Activated CD4-positive, alpha-beta T cell treated with anti-CD3 and anti-CD28 coated beads, Interleukin-2, amount 50 U/mL, for 16 hours (primary cell): ENCODE data around the gene EOGT.

Experiments
- DNase-seq: peaks from one replicate; pipeline ENCODE4 v3.0.0-alpha.2; 2020

Gene EOGT

GRCh38 chr3:69008980-69009379 lies 4.5 kb downstream of the EOGT start:
- DNase-seq: no peak

DNA sequence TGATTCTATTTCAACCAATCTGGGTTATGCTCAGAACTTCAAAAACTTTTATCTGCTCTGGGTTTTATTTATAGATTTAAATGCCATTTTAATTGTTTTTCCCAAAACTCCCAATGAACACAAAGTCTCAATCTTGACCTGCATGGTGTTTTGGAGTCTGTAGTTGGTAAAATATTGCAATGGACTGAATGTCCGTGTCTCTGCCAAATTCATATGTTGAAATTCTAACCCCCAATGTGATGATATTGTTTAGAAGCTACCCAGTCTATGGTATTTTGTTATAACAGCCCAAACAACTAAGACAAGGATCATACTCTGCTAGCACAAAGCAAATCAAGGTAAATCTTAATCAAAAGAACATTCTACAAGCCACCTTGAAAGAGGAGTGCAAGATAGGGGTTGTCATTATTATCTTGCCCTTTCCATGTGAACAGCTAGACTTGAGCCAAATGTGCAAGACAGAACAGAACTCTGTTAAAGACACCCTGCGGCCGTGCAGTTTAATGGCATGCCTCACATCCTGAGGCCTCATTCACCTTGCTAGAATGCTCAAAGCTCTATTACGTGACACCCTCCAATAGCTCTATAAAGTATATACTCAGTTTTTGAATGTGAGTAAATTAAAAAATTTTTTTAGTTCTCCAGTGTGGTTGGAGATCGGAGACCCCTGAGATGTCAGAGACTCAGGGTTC lies 7.5 kb downstream of the EOGT start:
- no peak for DNase-seq

DNA sequence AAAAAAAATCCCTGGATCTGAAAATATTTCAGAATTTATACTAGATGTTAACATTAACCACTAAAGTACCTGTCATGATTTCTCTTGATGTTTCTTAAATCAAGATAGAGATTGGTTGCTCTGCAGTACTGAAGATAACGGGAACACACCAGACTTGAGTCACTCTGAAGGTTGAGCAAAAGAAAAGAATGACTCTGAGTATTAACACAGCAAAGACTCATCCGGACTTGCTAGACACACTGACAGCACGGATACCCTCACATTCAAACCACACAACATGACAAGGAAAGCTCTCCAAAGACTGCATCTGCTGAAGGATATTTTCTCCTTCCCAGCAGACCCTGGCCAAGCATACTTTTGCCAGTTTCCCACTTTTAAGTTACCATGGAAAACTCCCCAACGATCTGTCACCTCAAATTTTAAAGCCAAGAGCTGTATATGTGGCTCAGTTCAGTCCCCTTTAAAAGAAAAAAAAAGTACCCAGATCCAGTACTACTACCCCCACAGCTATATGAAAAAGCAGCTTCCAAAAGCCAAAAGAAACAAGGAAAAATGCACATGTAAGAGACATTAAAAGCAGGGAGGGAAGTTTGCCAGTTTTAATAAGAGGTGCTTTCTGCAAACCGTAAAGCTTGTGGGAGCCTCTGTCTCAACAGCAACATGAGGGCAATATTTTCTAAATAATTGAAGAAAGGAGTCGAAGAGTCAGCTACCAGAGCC lies 8.3 kb downstream of the EOGT start:
- DNase-seq: no peak

- DNase-seq: no peak
These were observed 9.3 kb downstream of the EOGT start for GRCh38 chr3:69004138-69004537.

DNA sequence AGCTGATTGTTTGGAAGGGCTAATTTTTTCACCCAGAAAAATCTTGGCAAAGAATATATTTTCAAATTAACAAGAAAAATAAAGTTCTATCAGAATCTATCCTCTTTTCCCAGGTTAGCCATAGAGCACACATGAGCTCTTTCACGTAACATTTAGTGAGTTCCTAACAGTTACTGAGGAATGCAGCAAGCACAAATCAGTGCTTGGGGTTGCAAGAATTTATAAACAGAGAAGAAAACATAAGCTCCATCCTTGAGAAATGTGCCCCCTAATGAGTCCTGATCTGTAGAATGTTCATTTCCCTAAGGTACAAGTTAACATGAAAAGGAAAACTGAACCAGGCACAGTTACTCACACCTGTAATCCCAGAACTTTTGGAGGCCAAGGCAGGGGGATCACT lies 13.9 kb downstream of the EOGT start:
- no peak for DNase-seq

DNA sequence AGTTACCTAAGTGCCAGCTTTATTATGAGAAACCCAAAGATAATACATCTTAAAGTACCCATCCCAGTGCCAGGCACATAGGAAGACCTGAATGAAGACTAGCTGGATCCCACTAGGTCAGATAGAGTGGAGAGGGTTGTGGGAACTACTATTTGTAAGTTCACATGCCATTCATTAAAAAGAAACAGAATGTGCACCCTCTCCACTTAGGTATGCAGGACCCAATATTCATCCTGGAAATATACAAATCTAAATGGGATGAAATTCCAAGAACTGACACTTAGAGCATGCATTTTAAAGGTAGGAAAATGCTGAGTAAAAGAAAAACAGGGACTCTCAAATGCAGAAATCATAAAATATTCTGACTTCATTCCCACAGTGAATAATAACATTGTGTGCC lies 14.3 kb downstream of the EOGT start:
- no peak for DNase-seq

- peak; percentile 73 for DNase-seq
These were observed 15.6 kb downstream of the EOGT start for GRCh38 chr3:68997887-68998286.

GRCh38 chr3:68996356-68996995 lies 17.0 kb downstream of the EOGT start:
- DNase-seq: no peak

GRCh38 chr3:68988740-68989139 lies 24.7 kb downstream of the EOGT start:
- no peak for DNase-seq

- DNase-seq: no peak
These were observed 26.2 kb downstream of the EOGT start for GRCh38 chr3:68987322-68987721.

GRCh38 chr3:68986496-68987208 lies 26.8 kb downstream of the EOGT start:
- peak; percentile 40 for DNase-seq

DNA sequence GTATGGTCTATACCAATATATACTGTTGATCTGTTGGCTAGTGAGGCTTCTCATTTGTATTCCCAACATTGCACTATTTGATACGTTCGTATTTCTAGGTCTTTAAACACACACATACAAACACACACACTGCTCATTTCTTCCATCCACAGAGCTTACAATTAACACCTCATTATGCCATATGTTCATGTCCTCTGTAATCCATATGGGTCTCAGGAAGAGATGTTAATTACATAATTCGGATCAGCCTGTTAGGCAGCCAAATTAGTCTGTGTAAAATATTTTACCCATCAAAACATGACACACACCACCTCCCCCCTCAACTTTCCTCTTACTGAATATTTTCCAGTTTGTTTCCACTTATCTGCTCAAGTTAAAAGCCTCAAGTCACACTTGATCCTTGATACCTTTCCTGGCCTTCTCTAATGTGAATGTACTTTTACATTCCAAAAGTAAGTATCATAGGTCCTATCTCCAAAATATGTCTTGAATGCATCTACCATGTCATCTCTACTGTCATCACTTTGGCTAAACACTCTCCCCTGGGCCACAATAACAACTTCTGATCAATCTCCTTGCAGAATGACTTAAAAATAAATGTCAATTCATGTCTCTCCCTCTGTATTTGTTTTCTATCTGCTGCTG lies 28.2 kb downstream of the EOGT start:
- no peak for DNase-seq

- DNase-seq: no peak
These were observed 29.4 kb downstream of the EOGT start for GRCh38 chr3:68984011-68984530.

DNA sequence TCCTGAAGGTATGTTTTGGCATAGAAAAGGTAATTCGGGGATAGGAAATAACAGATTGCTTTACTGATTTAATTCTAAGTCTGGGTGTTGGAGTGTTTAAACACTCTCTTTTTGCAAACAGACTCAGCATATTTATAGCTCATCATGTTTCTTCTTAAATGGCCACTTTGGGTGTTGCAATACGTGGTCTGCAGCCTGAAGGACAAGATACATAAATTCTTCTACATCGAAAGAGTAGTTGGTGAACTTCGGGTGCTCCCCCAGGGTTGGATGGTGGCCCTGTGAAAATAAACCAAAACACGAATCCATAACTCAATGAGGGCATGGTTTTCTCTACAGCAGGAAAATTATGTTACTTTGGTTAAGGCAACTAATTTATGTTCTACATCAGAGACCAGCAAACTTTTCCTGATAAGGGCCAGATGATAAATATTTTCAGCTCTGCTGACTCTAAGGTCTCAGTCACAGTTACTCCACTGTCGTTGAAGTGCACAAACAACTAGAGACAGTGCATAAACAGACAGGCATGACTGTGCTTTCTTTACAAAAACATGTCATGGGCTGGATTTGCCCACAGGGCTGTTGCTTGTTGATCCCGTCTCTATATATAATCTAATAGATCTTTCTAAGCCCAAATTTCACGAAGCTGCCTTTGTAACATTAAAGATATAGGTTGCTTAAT lies 35.9 kb downstream of the EOGT start:
- DNase-seq: no peak

GRCh38 chr3:68974711-68975110 lies 38.8 kb downstream of the EOGT start:
- no peak for DNase-seq

GRCh38 chr3:68973639-68974038 lies 39.8 kb downstream of the EOGT start:
- DNase-seq: no peak

- peak; percentile 48 for DNase-seq
These were observed 41.0 kb downstream of the EOGT start for GRCh38 chr3:68972358-68972979.

DNA sequence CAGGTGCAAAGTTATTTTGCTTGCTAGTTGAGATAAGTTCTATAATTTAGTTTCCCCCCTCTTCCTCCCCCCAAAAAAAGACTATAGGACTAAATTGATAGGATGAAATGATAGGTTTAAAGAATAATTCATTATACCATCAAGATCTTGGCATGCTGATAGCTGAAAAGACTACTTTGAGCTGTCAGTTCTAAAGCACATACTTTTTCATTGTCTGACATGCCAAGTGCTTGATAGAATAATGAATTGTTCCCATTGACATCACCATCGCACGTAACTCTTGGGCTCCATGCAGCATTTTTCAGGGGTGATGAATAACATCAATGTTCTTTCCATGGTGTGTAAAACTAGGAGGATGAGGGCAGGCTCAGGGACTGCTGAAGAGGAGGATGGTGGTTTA lies 48.8 kb downstream of the EOGT start:
- no peak for DNase-seq

DNA sequence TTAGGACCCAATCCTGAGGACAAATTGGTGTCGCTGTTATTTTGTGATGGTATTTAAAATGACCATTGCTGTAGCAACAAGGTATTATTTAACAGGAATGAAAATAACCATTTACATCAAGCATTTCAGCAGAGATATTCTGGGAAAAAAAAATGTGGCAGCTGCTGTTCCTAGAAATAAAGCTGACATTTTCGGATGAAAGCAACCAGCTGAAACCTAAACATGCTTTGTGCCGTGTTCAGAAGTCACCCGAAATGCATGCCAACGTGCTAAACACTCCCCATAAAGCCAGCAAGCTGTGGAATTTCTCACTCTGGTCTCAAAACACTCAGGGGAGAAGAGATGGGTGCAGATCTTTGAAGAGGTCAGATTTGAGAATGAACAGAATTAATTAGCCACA lies 49.6 kb downstream of the EOGT start:
- DNase-seq: no peak

DNA sequence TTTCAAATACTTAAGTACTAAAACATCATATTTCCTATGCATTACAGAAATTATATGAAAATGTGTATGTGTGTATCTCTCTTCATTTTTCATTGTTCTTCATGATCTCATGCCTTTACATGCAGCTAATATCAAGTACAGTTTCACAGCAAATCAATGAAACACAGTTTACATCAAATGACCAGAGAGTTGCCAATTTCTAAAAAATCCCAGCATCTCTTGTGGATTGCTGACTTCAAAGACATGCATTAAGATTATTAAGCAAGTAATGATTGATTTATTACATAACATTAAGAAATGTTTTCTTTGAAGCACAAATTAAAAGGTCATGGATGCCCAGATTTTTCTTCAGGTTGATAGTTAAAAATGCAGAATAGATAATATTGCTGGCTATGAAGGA lies 50.1 kb downstream of the EOGT start:
- no peak for DNase-seq

DNA sequence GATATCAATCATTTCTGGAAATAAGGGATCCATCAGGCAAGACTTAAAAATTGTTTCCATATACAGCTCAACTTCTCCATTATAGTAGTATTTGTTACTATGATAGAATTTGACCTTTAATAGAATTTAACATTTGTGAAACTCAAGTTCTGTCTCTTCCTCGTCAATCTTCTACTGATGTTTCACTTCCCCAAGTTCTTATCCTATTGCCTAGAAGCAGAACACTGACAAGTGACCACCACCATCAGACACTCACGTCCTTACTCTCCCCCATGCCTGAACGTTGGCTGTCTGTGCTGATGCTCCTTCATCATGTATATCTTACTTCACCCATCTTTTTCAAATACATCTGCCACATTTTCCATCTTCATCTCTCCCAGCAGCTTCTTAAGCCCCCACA lies 54.6 kb downstream of the EOGT start:
- DNase-seq: no peak

- no peak for DNase-seq
These were observed 55.6 kb downstream of the EOGT start for GRCh38 chr3:68957895-68958294.
